ENCODE data around the gene MNX1. TPM values are rescaled to one million over a fixed set of nuclear protein-coding genes. Genes with fewer than 3 reads are reported as not detected.

The MNX1 gene
- 3.4 TPM for total RNA-seq (ENCODE audit: insufficient read depth, low replicate concordance)

DNA sequence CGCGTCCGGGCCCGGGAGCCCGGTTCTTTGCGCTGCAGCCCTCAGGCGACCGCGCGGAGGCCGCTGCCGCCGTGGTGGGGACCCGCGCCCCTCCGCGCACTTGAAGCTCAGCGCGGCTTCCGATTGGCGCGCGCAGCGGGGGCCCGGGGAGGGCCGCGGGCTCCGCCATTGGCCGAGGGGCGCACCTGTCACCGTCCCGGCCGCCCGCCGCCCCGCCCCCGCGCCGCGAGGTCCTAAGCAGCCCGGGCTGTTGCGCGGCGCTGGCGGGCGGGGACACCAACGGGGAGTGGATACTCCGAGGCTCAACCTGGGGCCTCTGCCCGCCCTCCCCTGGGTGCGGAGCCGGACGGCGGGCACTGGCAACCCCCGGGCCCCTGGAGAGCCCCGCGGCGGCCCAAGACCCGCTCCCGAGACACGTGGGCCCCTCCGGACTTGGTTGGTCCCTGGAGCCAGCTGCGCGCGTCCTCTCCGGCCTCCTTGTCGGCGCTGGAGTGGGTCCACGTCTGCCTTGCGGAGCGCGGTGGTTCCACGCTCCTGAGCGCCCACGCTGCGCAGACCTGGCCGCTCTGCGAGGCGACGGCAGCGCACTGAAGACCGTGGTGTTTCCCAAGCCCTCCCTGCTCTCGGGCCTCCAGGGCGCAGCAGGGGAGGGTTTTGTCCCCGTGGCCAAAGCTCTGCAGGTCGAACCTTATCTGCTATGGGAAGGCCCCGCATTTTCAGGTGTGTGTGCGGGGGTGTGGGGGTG lies at the start of gene MNX1:
MNX1 (minus strand) TSS at position 76 of the 745 bp plus-strand sequence. CDS start 313 bp downstream, outside the sequence.
- DNase-seq (ENCODE audit: low spot score), result peak; percentile 35

GRCh38 chr7:157059534-157059933 lies 49.1 kb upstream of the MNX1 start:
- no peak for DNase-seq (ENCODE audit: low spot score)

DNA sequence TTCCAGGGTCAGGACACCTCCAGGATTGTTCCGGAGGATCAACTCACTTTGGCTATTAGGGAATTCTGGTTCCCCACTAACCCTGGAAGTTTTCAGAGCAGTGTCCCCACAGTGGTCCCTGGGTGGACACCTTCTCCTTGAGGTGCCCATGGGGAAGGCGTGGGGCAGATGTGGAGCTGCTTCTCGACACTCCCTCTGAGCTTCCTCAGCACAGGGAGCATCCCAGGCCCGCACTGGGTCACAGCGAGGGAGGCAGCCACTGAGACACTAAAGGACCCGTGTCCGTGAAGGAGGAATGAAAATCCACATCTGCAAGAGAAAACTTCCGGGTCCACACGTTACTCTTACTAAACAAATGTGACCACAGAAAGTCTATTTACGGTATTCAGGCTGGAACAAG lies 48.2 kb upstream of the MNX1 start:
- no peak for DNase-seq (ENCODE audit: low spot score)

DNA sequence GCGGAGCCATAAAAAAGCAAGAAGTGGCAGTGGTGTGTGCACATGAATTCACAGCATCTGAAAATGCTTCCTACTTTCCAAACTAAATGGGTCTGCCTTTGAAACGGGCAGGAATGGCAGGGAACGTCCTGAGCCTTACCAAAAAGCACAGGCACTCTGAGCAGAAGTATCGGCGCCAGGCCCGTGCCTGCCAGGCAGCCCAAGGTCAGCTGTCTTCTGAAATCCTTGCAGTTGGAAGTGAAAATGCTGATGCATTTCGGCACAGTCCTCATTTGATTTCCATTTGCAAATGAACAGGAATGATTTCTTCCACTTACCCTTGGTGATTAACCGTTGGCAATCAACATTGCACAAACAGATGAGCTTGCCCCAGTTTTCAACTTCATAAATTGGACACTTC lies 47.6 kb upstream of the MNX1 start:
- no peak for DNase-seq (ENCODE audit: low spot score)

- DNase-seq (ENCODE audit: low spot score), result no peak
Measured at GRCh38 chr7:157056957-157057902, 46.8 kb upstream of the MNX1 start.

DNA sequence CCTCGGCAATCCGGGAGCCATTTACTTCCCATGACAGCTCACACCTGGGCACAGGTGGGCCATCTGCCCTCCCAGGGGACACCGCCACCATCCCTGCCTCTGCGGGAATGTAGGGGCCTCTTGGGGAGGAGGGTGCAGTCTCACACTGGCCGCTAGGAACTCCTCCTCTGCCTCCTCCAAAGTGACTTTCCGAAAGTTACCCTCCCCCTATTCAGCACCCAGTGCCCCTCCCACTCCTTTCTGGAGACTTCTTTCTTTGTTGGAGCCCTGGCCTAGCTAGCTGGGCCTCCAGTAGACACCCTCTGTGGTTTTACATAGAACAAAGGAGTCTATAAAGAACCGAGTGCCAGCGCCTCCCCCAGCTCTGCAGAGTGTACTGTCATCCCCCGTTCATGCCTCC lies 45.8 kb upstream of the MNX1 start:
- DNase-seq (ENCODE audit: low spot score), result no peak

GRCh38 chr7:157054927-157055326 lies 44.5 kb upstream of the MNX1 start:
- DNase-seq (ENCODE audit: low spot score), result no peak

DNA sequence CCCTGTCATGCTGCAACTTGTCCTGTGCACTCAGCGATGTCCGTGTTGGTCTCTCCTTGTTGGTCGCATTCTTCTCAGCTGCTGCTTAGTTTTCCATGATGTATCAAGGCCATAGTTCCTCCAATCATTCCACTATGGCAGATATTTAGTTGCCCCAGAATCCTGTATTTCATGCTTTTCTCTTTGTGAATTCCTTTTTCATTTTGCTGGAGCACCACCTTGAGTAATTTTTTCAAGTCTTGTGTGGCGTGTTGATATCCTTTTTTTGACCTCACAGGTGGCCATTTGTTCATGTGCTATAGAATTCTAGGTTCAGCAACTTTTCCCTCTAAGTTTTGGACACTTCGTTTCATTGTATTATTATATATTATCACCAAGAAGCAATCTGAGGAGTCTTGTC lies 42.7 kb upstream of the MNX1 start:
- DNase-seq (ENCODE audit: low spot score), result no peak

GRCh38 chr7:157047148-157047547 lies 36.7 kb upstream of the MNX1 start:
- no peak for DNase-seq (ENCODE audit: low spot score)

DNA sequence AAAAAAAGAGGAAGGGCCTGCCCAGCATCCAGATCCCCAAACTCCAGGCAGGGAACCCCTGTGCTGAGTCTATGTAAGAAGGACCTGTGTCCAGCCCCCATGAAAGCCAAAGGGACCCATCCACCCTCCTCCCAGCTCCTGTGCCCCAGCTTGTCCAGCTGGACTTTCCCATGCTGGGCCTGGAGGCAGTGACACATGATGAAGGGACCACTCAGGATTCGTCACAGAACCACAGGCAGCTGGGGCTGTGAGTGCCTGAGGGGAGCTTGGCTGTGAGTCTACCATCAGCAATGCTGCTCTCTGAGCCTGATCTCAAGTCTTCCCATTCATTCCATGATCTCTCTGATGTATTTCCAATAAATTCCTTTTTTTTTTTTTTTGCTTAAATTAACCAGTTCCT lies 36.2 kb upstream of the MNX1 start:
- no peak for DNase-seq (ENCODE audit: low spot score)

DNA sequence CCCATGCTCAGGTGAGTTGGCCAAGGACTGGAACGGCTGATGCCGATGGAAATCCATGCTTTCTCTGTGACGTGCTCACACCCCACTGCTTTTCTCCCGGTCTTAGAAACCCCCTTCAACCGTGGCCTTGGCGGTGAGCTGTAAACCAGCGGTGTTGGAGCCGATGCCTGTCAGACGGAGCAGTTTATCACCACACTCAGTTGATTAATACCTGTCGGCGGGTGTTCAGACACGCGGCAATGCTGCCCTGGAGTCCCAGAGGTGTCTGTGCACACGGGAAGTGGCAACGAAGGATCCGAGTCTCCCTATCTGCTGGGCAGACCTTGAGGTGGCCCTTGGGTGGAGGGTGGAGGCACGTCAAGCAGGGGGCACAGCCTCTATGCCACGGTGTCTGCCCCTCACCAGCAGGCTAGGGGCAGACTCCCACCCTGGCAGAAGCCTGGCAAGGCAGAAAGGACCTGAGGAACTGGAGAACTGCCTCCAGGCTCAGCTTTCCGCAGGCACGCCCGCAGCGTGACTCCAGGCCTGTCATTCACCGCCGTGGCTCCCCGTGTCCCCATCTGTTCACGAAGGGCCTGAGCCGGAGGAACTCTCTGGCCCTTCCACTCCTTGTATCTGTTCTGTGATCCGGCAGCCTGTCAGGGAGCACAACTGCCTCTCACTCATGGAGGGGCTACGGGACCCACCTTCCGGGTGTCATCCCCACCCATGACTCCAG lies 34.6 kb upstream of the MNX1 start:
- DNase-seq (ENCODE audit: low spot score), result no peak

GRCh38 chr7:157044147-157044687 lies 33.8 kb upstream of the MNX1 start:
- no peak for DNase-seq (ENCODE audit: low spot score)

DNA sequence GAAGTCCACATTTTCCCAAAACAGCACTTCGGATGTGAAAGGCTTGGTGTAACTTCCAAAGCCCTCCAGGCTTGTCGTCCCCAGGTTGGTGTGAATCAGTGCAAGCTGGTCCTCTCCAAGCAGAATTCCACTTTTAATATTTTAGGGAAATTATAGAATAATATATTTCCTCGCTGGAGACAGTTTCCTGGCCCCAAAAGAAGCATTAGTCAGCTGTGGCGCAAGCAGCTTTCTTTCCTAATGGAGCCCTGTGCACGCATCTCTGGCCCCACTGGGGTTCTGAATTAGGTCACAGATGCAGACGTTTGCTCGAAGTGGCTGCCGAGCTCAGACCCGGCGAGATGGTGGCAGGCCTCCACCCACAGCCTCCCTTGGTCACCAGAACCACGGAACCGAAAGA lies 33.3 kb upstream of the MNX1 start:
- DNase-seq (ENCODE audit: low spot score), result peak; percentile 26

DNA sequence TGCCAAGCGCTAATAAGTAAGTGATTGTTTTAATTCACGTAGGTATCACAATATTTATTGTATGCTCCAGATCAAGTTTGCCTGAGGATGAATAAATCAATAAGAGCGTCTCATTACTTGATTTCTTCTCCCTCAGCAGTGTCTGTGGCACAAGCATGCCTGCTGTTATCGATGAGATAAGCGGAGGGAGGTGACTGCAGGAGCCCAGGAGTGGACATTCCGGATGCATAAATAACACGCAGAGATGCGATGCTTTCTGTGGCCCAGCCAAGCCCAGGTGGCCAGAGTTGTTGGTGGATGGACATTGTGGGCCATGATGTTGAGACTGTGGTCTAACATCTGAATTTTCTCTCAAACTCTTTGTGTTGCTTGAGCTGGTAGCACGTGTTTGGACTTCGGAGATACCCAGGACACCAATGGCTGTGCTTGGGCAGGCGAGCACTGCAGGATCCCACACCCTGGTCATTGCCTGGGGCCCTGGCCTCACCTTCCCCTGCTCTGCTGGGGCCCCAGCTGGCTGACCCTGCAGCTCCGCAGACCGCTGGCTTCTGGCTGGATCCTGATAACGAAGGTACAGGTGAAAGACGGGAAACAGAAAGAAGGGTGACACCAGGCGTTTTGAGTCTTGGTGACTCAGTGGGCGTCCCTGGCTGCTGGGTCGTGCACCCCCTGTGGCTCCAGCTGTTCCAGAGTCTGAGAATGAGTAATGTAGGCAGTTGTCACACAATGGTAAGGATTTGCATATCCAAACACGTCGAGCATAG lies 31.2 kb upstream of the MNX1 start:
- DNase-seq (ENCODE audit: low spot score), result no peak

DNA sequence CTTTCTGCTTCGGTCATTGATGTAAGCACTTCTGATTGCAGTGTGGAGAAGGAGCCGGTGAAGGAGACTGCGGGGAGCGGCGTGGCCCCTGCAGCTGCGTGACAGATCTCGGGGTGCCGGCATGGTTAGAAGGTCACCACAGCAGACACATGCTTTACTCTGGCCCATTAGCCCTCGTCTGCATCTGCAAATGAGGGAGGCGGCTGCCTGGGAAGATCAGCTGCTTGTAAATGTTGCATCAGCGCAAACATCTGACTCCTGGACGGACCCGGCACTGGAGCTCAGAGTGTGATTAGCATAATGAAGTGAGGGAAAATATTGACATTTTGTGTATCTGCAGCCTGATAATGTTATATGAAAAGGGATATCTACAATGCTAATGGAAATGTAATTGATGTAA lies 30.5 kb upstream of the MNX1 start:
- DNase-seq (ENCODE audit: low spot score), result peak; percentile 24

DNA sequence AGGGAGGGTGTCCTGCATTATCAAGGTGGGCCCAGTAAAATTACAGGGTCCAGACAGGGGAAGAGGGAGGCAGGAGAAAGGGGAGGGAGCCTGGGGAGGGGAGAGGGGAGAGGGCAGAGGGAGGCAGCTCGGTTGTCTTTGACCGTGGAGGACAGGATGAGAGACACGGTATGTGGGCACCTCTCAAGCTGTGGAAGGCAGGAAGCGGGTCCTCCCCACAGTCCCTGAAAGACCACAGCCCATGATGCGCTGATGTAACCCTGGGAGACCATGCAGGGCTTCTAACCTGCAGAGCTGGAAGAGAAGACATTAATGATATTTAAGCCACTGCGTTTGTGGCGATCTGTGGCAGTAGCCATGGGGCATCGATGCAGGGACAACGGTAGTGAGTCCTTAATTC lies 27.2 kb upstream of the MNX1 start:
- no peak for DNase-seq (ENCODE audit: low spot score)

DNA sequence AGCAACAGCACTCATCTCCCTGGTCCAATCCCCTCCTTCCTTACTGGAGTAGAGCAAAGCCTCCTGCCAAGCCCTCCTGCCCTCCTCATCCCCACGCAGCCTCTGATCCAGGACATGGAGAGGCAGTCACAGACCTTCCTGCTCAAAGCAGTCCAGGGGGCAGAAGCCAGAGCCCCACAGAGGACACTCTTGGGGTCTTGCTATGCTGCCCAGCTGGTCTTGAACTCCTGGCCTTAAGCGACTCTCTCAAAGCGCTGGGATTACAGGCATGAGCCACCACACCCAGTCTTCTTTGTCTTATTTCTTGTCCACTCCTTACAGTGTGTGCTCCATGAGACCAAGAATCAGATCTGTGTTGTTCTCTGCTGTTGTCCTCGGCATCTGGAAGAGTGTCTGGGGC lies 26.6 kb upstream of the MNX1 start:
- no peak for DNase-seq (ENCODE audit: low spot score)

GRCh38 chr7:157035979-157036378 lies 25.5 kb upstream of the MNX1 start:
- no peak for DNase-seq (ENCODE audit: low spot score)

DNA sequence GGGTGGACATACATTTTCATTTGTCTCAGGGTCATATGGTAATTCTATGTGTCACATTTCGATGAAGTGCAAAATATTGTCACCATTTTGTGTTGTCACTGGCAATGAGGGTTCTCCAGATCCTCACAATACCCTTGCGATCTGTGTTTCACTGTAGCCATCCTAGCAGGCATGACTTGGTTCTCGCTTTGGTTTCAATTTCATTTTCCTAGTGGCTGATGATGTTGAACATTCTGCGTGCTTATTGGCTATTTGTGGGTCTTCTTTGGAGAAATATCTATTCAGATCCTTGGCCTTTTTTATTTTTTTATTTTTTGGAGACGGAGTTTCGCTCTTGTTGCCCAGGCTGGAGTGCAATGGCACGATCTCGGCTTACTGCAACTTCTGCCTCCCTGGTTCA lies 24.8 kb upstream of the MNX1 start:
- no peak for DNase-seq (ENCODE audit: low spot score)

DNA sequence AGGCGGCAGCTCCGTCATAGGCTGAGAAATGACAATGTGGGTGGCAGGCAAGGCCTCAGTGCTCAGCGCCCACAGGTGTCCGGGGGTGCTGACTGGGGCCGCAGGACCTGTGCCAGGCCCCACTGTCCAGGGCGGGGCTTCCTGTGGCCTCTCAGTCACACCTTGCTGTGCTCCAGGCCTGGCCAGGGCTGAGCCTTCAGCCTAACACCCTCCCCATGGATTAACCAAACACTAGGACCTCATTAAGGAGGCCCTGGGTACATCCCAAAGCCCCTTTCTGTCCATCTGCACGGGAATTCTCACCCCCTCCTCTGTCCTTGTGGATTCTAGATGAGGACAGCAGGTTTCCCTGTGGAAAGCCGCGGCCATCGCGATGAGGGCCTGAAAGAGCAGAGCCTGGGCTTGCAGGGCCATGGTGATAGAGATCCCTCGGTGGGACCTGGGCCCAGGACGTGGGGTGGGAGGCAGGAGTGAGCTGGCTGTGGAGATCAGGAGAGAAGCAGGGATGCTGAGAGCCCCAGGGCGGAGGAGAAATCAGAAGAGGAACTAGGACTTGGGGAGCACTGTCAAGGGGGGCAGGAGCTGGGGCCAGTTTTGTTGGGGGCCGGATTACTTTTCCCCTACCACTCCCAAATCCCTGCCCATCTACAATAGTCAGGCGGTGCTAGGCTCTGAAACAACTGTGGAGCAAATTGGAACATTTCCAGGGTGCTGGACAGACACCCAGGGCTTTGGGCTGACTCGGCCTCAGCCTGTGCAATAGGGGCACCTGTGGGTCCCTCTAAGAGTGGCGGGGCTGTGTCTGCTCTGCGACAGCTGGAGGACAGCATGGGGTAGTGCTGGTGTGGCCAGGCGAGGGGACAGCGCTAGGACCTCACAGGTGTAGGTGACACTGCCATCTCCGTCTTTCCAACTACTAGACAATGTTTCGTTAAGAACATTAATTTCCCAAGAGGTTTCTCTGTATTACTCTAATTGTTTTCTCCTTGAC lies 23.3 kb upstream of the MNX1 start:
- DNase-seq (ENCODE audit: low spot score), result no peak

Data from umbilical cord (tissue), 2 donors.